ENCODE measurements around the gene PPP4R3A. TPM values are rescaled to one million over a fixed set of nuclear protein-coding genes. Genes with fewer than 3 reads are reported as not detected.
"Not testable (repeated sequence)": the region's sequence is repeated elsewhere in the genome, so short reads cannot be mapped to it uniquely, and the experiment has no call there.

PPP4R3A gene
- total RNA-seq, 1 experiment from 2014 or later = 24.2 TPM

GRCh38 chr14:91409240-91409639 is 100.9 kb downstream of the PPP4R3A start:
- DNase-seq (ENCODE audit: low spot score) = not testable (repeated sequence)

Other genes with a start within 250 kb of the PPP4R3A start
- gene CCDC88C, start 92.5 kb downstream of the PPP4R3A start, total RNA-seq (2014; rRNA removed; shearing (Covaris generic)) = 2.3 and 2.4 TPM in 2 replicates
- gene CATSPERB, start 221.8 kb upstream of the PPP4R3A start, total RNA-seq (2014; rRNA removed; shearing (Covaris generic)) = 0.06 TPM in 1 of 2 replicates, not detected in the other

All from H4 (cell line).